Choroid plexus epithelial cell (primary cell): ENCODE results near the gene GABARAP.

Source experiments
- DNase-seq: peaks from one replicate; pipeline ENCODE4 v3.0.0-alpha.2; 2010; ENCODE audit warnings: low read depth
- H3K4me3 ChIP-seq: 2 replicates; pipeline ENCODE4 v1.5.1; 2011; ENCODE audit warnings: low read depth, mild to moderate bottlenecking, control low read depth, low read length, moderate library complexity
- CTCF ChIP-seq: conservative IDR thresholded peaks from 2 replicates; pipeline ENCODE4 v1.5.1; 2011; ENCODE audit warnings: low read depth, mild to moderate bottlenecking, control low read depth, inconsistent platforms, low read length, moderate library complexity

Gene GABARAP

DNA sequence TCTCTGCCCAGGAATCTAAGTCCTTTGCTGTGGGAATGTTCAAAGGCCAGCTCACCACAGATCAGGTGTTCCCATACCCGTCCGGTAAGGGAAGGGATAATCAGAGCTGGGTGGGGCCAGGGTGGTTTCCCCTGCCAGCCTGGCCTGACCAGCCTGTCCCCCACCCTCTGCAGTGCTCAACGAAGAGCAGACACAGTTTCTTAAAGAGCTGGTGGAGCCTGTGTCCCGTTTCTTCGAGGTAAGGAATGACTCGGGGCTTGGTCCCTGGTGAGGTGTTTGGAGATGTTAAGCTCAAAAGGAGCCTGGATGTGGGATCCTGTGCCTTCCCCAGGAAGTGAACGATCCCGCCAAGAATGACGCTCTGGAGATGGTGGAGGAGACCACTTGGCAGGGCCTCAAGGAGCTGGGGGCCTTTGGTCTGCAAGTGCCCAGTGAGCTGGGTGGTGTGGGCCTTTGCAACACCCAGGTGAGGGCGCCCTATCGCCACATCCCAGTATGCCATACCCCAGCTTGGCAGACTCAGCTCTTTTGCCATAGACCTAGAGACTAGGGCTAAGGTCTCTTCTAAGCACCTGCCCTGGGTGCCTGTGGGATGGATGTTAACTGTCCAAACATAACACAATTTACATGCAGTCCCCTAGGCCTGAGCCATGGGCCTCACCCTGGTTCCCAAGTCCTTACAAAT, 21.5 kb downstream of the GABARAP start:
- peak overlapping the region; percentile 90 for H3K4me3 ChIP-seq
- peak; percentile 57 for TF ChIP-seq CTCF
- peak; percentile 77 for DNase-seq

GRCh38 chr17:7219812-7220592, 22.2 kb downstream of the GABARAP start, which contains the start of the genes ACADVL and DLG4:
Gene ACADVL, plus strand, starts transcription at chr17:7219938. Its CDS starts 47 bp downstream, at chr17:7219985.
Gene DLG4, minus strand, starts transcription at chr17:7219836.
- peak within 1 kb of the TSS; percentile 90 for H3K4me3 ChIP-seq
- no peak for TF ChIP-seq CTCF
- DNase-seq = peak; percentile 92

DNA sequence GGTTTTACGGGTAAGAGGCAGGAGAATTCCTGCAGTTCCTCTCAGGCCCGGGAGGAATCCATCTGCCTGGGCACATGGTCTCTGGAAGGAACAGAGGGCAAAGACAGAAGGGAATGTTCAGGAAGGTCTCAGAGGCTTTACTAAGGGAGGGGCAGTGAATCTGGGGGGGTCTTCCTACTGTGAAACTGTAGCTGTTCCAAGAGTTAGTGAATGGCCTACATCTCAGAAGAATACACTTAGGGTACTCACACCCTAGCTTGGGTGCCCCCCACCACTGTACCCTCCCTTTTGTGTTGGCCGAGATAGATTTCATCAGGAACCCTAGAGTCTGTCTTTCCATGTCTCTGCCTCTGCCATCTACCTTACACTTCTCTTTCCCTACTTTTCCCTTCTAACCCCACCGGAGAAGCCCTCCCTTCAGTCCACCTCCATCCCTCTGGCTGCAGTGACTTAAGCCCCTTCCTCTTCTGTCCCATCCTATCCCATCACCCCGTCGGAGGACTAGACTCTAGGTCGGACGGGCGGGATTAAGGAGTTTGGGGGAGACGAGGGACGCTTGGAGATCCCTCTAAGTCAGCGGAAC, 22.9 kb downstream of the GABARAP start:
- H3K4me3 ChIP-seq = peak overlapping the region; percentile 90
- TF ChIP-seq CTCF = no peak
- no peak for DNase-seq

- TF ChIP-seq CTCF = no peak
- H3K4me3 ChIP-seq = no peak overlapping the region
- DNase-seq = no peak
Measured at GRCh38 chr17:7218758-7219157, 23.5 kb downstream of the GABARAP start.

- no peak for TF ChIP-seq CTCF
- DNase-seq = no peak
- no peak overlapping the region for H3K4me3 ChIP-seq
Measured at GRCh38 chr17:7218166-7218565, 24.1 kb downstream of the GABARAP start.

DNA sequence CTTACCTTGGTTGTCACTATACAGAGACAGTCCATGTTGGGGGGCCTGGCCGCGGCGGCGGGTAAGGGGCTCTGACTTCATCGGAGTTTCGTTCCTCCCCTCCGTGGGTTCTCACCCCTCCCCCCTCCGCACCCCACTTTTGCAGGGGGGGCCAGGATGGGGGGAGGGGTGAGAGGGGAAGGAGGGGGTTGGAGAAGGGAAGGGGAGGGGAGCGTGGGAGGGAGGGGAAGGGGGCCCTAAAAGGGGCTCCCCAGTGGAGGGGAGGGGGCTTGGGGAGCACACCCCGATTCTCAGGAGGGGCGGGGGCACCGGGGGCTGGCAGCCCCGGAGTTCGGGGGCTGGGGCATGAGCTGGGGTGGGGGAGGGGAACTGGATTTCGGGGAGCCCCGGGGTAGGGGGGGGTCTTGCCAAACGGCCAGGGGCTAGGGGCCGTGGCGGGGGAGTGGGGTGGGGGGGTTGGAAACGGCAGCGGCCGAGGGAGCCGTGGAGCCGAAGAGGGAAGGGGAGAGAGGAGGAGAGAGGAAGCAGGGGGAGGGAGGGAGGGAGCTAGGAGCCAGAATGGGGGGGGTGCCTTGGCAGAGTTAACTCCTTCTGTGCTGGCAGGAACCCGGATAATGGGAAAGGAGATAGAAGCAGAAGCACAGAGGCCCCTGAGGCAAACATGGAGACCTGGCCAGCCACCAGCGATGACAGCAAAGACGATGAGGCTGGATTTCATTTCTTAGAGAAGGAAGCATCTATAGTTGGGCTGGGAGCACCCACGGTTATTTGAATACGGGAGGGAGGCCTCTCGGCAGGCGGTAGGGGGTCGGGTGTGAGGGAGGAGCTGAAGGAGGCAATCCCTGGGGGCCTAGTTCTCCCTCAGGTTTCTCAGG, 24.9 kb downstream of the GABARAP start:
- TF ChIP-seq CTCF = no peak
- H3K4me3 ChIP-seq = peak overlapping the region; percentile 64
- DNase-seq = peak; percentile 85
